ENCODE measurements around the gene ARFGEF3. TPM values are rescaled to one million over a fixed set of nuclear protein-coding genes. Genes with fewer than 3 reads are reported as not detected.
"Not testable (repeated sequence)": the region's sequence is repeated elsewhere in the genome, so short reads cannot be mapped to it uniquely, and the experiment has no call there.

ARFGEF3 gene
- total RNA-seq, 1 donor from 2014 or later = 2.3 TPM

GRCh38 chr6:138204303-138204702, 42.6 kb downstream of the ARFGEF3 start:
- intact Hi-C loops (cut with micrococcal nuclease) = no loop called here
- ATAC-seq = no peak
- no peak for DNase-seq

GRCh38 chr6:138204792-138205384, 43.1 kb downstream of the ARFGEF3 start:
- intact Hi-C loops (cut with micrococcal nuclease) = no loop called here
- no peak for ATAC-seq

GRCh38 chr6:138205437-138206094, 43.8 kb downstream of the ARFGEF3 start:
- DNase-seq (no peak), ATAC-seq (peak; percentile 88)
- intact Hi-C loops (cut with micrococcal nuclease) = no loop called here

More at GRCh38 chr6:138204792-138205384, 43.1 kb downstream of the ARFGEF3 start:
- DNase-seq = no peak

GRCh38 chr6:138206862-138207261, 45.1 kb downstream of the ARFGEF3 start:
- DNase-seq (no peak), ATAC-seq (peak; percentile 72)
- intact Hi-C loops (cut with micrococcal nuclease) = no loop called here

- ATAC-seq = no peak
- no peak for DNase-seq
- intact Hi-C loops (cut with micrococcal nuclease) = no loop called here
Measured at GRCh38 chr6:138211048-138211581, 49.4 kb downstream of the ARFGEF3 start.

- intact Hi-C loops (cut with micrococcal nuclease) = no loop called here
- DNase-seq (no peak), ATAC-seq (no peak)
Measured at GRCh38 chr6:138211601-138212000, 49.9 kb downstream of the ARFGEF3 start.

GRCh38 chr6:138212530-138212929, 50.8 kb downstream of the ARFGEF3 start:
- intact Hi-C loops (cut with micrococcal nuclease); DNase-seq; ATAC-seq: not testable (repeated sequence)

GRCh38 chr6:138215093-138215782, 53.5 kb downstream of the ARFGEF3 start:
- ATAC-seq (no peak), DNase-seq (no peak)
- intact Hi-C loops (cut with micrococcal nuclease) = no loop called here

- intact Hi-C loops (cut with micrococcal nuclease) = no loop called here
- DNase-seq = no peak
- ATAC-seq = no peak
Measured at GRCh38 chr6:138218449-138218848, 56.7 kb downstream of the ARFGEF3 start, which contains the start of gene PBOV1. TSS of gene PBOV1 (minus strand) at chr6:138218491. CDS start at chr6:138218395, 96 bp downstream.

- no peak for ATAC-seq
- no peak for DNase-seq
- intact Hi-C loops (cut with micrococcal nuclease) = no loop called here
Measured at GRCh38 chr6:138219398-138219797, 57.7 kb downstream of the ARFGEF3 start.

- ATAC-seq = no peak
- intact Hi-C loops (cut with micrococcal nuclease) = no loop called here
- DNase-seq = no peak
Measured at GRCh38 chr6:138219901-138220300, 58.2 kb downstream of the ARFGEF3 start.

GRCh38 chr6:138222901-138223546, 61.3 kb downstream of the ARFGEF3 start:
- ATAC-seq = no peak
- intact Hi-C loops (cut with micrococcal nuclease) = no loop called here

GRCh38 chr6:138225953-138226352, 64.2 kb downstream of the ARFGEF3 start:
- ATAC-seq (no peak), DNase-seq (no peak)
- intact Hi-C loops (cut with micrococcal nuclease) = no loop called here

More at GRCh38 chr6:138222901-138223546, 61.3 kb downstream of the ARFGEF3 start:
- no peak for DNase-seq

GRCh38 chr6:138226700-138227315, 65.1 kb downstream of the ARFGEF3 start:
- ATAC-seq (no peak), DNase-seq (no peak)
- intact Hi-C loops (cut with micrococcal nuclease) = no loop called here

- intact Hi-C loops (cut with micrococcal nuclease) = no loop called here
- ATAC-seq (no peak), DNase-seq (no peak)
Measured at GRCh38 chr6:138227316-138227781, 65.6 kb downstream of the ARFGEF3 start.

- intact Hi-C loops (cut with micrococcal nuclease) = no loop called here
- DNase-seq = no peak
- no peak for ATAC-seq
Measured at GRCh38 chr6:138229072-138229471, 67.3 kb downstream of the ARFGEF3 start.

GRCh38 chr6:138229663-138230179, 68.0 kb downstream of the ARFGEF3 start:
- no peak for DNase-seq
- no peak for ATAC-seq
- intact Hi-C loops (cut with micrococcal nuclease) = no loop called here

GRCh38 chr6:138230221-138230620, 68.5 kb downstream of the ARFGEF3 start:
- DNase-seq = no peak
- intact Hi-C loops (cut with micrococcal nuclease) = no loop called here
- no peak for ATAC-seq
